ENCODE measurements around the gene SCGB1A1.

SCGB1A1 gene

GRCh38 chr11:62427630-62428233, 8.9 kb downstream of the SCGB1A1 start:
- Histone ChIP-seq H3K4me1 (ENCODE audit: control insufficient read depth, insufficient read depth, low read length) (peaks cover 9% of the 10 kb centered on the region), H3K27ac (ENCODE audit: low read depth, low read length) (no peak overlapping the region), H3K36me3 (ENCODE audit: control insufficient read depth, insufficient read depth, low read length) (no peaks in the 10 kb centered on the region), H3K9me3 (ENCODE audit: control insufficient read depth, insufficient read depth, low read length) (no peaks in the 10 kb centered on the region), H3K9ac (ENCODE audit: low read depth, low read length) (no peak overlapping the region), H3K4me3 (ENCODE audit: low read depth, low read length) (no peak overlapping the region), H3K27me3 (ENCODE audit: control insufficient read depth, insufficient read depth, low read length) (peaks cover 10% of the 10 kb centered on the region)

GRCh38 chr11:62428871-62429560, 10.2 kb downstream of the SCGB1A1 start:
- Histone ChIP-seq H3K9ac (ENCODE audit: low read depth, low read length) (no peak overlapping the region), H3K27ac (ENCODE audit: low read depth, low read length) (no peak overlapping the region), H3K36me3 (ENCODE audit: control insufficient read depth, insufficient read depth, low read length) (no peaks in the 10 kb centered on the region), H3K4me3 (ENCODE audit: low read depth, low read length) (no peak overlapping the region), H3K4me1 (ENCODE audit: control insufficient read depth, insufficient read depth, low read length) (peaks cover 12% of the 10 kb centered on the region), H3K9me3 (ENCODE audit: control insufficient read depth, insufficient read depth, low read length) (no peaks in the 10 kb centered on the region), H3K27me3 (ENCODE audit: control insufficient read depth, insufficient read depth, low read length) (peaks cover 6% of the 10 kb centered on the region)

- Histone ChIP-seq H3K9me3 (ENCODE audit: control insufficient read depth, insufficient read depth, low read length) (no peaks in the 10 kb centered on the region), H3K27me3 (ENCODE audit: control insufficient read depth, insufficient read depth, low read length) (no peaks in the 10 kb centered on the region), H3K4me1 (ENCODE audit: control insufficient read depth, insufficient read depth, low read length) (peaks cover 12% of the 10 kb centered on the region), H3K36me3 (ENCODE audit: control insufficient read depth, insufficient read depth, low read length) (no peaks in the 10 kb centered on the region), H3K4me3 (ENCODE audit: low read depth, low read length) (no peak overlapping the region), H3K9ac (ENCODE audit: low read depth, low read length) (no peak overlapping the region), H3K27ac (ENCODE audit: low read depth, low read length) (no peak overlapping the region)
Measured at GRCh38 chr11:62430425-62430824, 11.6 kb downstream of the SCGB1A1 start.

GRCh38 chr11:62431171-62431901, 12.5 kb downstream of the SCGB1A1 start:
- peaks cover 10% of the 10 kb centered on the region for H3K4me1 ChIP-seq (ENCODE audit: control insufficient read depth, insufficient read depth, low read length)
- H3K36me3 ChIP-seq (ENCODE audit: control insufficient read depth, insufficient read depth, low read length) = no peaks in the 10 kb centered on the region
- H3K27me3 ChIP-seq (ENCODE audit: control insufficient read depth, insufficient read depth, low read length) = no peaks in the 10 kb centered on the region
- no peak overlapping the region for H3K4me3 ChIP-seq (ENCODE audit: low read depth, low read length)
- no peak overlapping the region for H3K27ac ChIP-seq (ENCODE audit: low read depth, low read length)
- H3K9ac ChIP-seq (ENCODE audit: low read depth, low read length) = no peak overlapping the region
- no peaks in the 10 kb centered on the region for H3K9me3 ChIP-seq (ENCODE audit: control insufficient read depth, insufficient read depth, low read length)

GRCh38 chr11:62432695-62433094, 13.9 kb downstream of the SCGB1A1 start:
- no peaks in the 10 kb centered on the region for H3K27me3 ChIP-seq (ENCODE audit: control insufficient read depth, insufficient read depth, low read length)
- H3K9ac ChIP-seq (ENCODE audit: low read depth, low read length) = no peak overlapping the region
- no peaks in the 10 kb centered on the region for H3K36me3 ChIP-seq (ENCODE audit: control insufficient read depth, insufficient read depth, low read length)
- H3K4me3 ChIP-seq (ENCODE audit: low read depth, low read length) = no peak overlapping the region
- H3K4me1 ChIP-seq (ENCODE audit: control insufficient read depth, insufficient read depth, low read length) = 0 out of 2 replicates have a peak, but pooled peaks cover 3% of the 10 kb centered on the region
- H3K9me3 ChIP-seq (ENCODE audit: control insufficient read depth, insufficient read depth, low read length) = no peaks in the 10 kb centered on the region
- no peak overlapping the region for H3K27ac ChIP-seq (ENCODE audit: low read depth, low read length)

GRCh38 chr11:62433141-62433903, 14.5 kb downstream of the SCGB1A1 start:
- no peaks in the 10 kb centered on the region for H3K36me3 ChIP-seq (ENCODE audit: control insufficient read depth, insufficient read depth, low read length)
- no peak overlapping the region for H3K4me3 ChIP-seq (ENCODE audit: low read depth, low read length)
- H3K4me1 ChIP-seq (ENCODE audit: control insufficient read depth, insufficient read depth, low read length) = 0 out of 2 replicates have a peak, but pooled peaks cover 3% of the 10 kb centered on the region
- no peak overlapping the region for H3K9ac ChIP-seq (ENCODE audit: low read depth, low read length)
- no peaks in the 10 kb centered on the region for H3K9me3 ChIP-seq (ENCODE audit: control insufficient read depth, insufficient read depth, low read length)
- H3K27ac ChIP-seq (ENCODE audit: low read depth, low read length) = no peak overlapping the region
- H3K27me3 ChIP-seq (ENCODE audit: control insufficient read depth, insufficient read depth, low read length) = no peaks in the 10 kb centered on the region

- Histone ChIP-seq H3K9me3 (ENCODE audit: control insufficient read depth, insufficient read depth, low read length) (no peaks in the 10 kb centered on the region), H3K36me3 (ENCODE audit: control insufficient read depth, insufficient read depth, low read length) (no peaks in the 10 kb centered on the region), H3K9ac (ENCODE audit: low read depth, low read length) (no peak overlapping the region), H3K4me1 (ENCODE audit: control insufficient read depth, insufficient read depth, low read length) (0 out of 2 replicates have a peak, but pooled peaks cover 3% of the 10 kb centered on the region), H3K27me3 (ENCODE audit: control insufficient read depth, insufficient read depth, low read length) (no peaks in the 10 kb centered on the region), H3K4me3 (ENCODE audit: low read depth, low read length) (no peak overlapping the region), H3K27ac (ENCODE audit: low read depth, low read length) (no peak overlapping the region)
Measured at GRCh38 chr11:62433904-62434276, 15.1 kb downstream of the SCGB1A1 start.

GRCh38 chr11:62435846-62436660, 17.2 kb downstream of the SCGB1A1 start:
- H3K9ac ChIP-seq (ENCODE audit: low read depth, low read length) = no peak overlapping the region
- no peak overlapping the region for H3K4me3 ChIP-seq (ENCODE audit: low read depth, low read length)
- no peaks in the 10 kb centered on the region for H3K36me3 ChIP-seq (ENCODE audit: control insufficient read depth, insufficient read depth, low read length)
- H3K4me1 ChIP-seq (ENCODE audit: control insufficient read depth, insufficient read depth, low read length) = 0 out of 2 replicates have a peak, but pooled peaks cover 3% of the 10 kb centered on the region
- no peaks in the 10 kb centered on the region for H3K27me3 ChIP-seq (ENCODE audit: control insufficient read depth, insufficient read depth, low read length)
- H3K9me3 ChIP-seq (ENCODE audit: control insufficient read depth, insufficient read depth, low read length) = no peaks in the 10 kb centered on the region
- H3K27ac ChIP-seq (ENCODE audit: low read depth, low read length) = no peak overlapping the region

GRCh38 chr11:62437616-62438015, 18.8 kb downstream of the SCGB1A1 start:
- Histone ChIP-seq H3K27me3 (ENCODE audit: control insufficient read depth, insufficient read depth, low read length) (no peaks in the 10 kb centered on the region), H3K4me1 (ENCODE audit: control insufficient read depth, insufficient read depth, low read length) (0 out of 2 replicates have a peak, but pooled peaks cover 3% of the 10 kb centered on the region), H3K9me3 (ENCODE audit: control insufficient read depth, insufficient read depth, low read length) (no peaks in the 10 kb centered on the region), H3K36me3 (ENCODE audit: control insufficient read depth, insufficient read depth, low read length) (no peaks in the 10 kb centered on the region), H3K9ac (ENCODE audit: low read depth, low read length) (no peak overlapping the region), H3K27ac (ENCODE audit: low read depth, low read length) (no peak overlapping the region), H3K4me3 (ENCODE audit: low read depth, low read length) (no peak overlapping the region)

GRCh38 chr11:62438641-62439040, 19.8 kb downstream of the SCGB1A1 start:
- H3K9me3 ChIP-seq (ENCODE audit: control insufficient read depth, insufficient read depth, low read length) = no peaks in the 10 kb centered on the region
- H3K4me3 ChIP-seq (ENCODE audit: low read depth, low read length) = no peak overlapping the region
- no peaks in the 10 kb centered on the region for H3K27me3 ChIP-seq (ENCODE audit: control insufficient read depth, insufficient read depth, low read length)
- no peak overlapping the region for H3K9ac ChIP-seq (ENCODE audit: low read depth, low read length)
- H3K4me1 ChIP-seq (ENCODE audit: control insufficient read depth, insufficient read depth, low read length) = no peaks in the 10 kb centered on the region
- H3K27ac ChIP-seq (ENCODE audit: low read depth, low read length) = no peak overlapping the region
- H3K36me3 ChIP-seq (ENCODE audit: control insufficient read depth, insufficient read depth, low read length) = no peaks in the 10 kb centered on the region

Data from HUES48 (cell line).